GM12865 (cell line): ENCODE data around the gene NUDT1.
A peak's percentile ranks its signal among the peaks of the same experiment; 100 is the strongest.

ENCODE experiments used
- DNase-seq: peaks from one replicate; pipeline ENCODE4 v3.0.0; 2010; ENCODE audit warnings: low read depth
- H3K4me3 ChIP-seq: 2 replicates; pipeline ENCODE4 v1.5.1; 2011; ENCODE audit warnings: mild to moderate bottlenecking, low read depth, low read length, control low read depth
- CTCF ChIP-seq: IDR thresholded peaks from 2 replicates; pipeline ENCODE4 v1.5.1; 2011; ENCODE audit warnings: low read length, control low read depth, low read depth, inconsistent platforms; ENCODE audit not compliant: insufficient read depth; ENCODE audit errors: missing control alignments

Gene NUDT1

GRCh38 chr7:2242541-2243429 lies 759 bp downstream of the NUDT1 start:
- peak overlapping the region; percentile 98 for H3K4me3 ChIP-seq
- DNase-seq, result peak; percentile 53
- TF ChIP-seq CTCF, result no peak

- no peak for DNase-seq
Observed at GRCh38 chr7:2243458-2243857, 1.4 kb downstream of the NUDT1 start.

GRCh38 chr7:2244404-2244995 lies 2.5 kb downstream of the NUDT1 start:
- no peak for TF ChIP-seq CTCF
- DNase-seq, result no peak
- no peak overlapping the region for H3K4me3 ChIP-seq

More at GRCh38 chr7:2243458-2243857, 1.4 kb downstream of the NUDT1 start:
- no peak for TF ChIP-seq CTCF
- H3K4me3 ChIP-seq, result no peak overlapping the region

GRCh38 chr7:2245883-2246675 lies 4.1 kb downstream of the NUDT1 start:
- no peak for TF ChIP-seq CTCF
- H3K4me3 ChIP-seq, result no peak overlapping the region
- DNase-seq, result no peak

- peak; percentile 47 for DNase-seq
- TF ChIP-seq CTCF, result peak; percentile 76
- H3K4me3 ChIP-seq, result no peak overlapping the region
Observed at GRCh38 chr7:2247141-2247995, 5.3 kb downstream of the NUDT1 start.
